GM18907 (cell line): ENCODE results near the gene MROH8.

ENCODE experiments used
- ATAC-seq: cut with Tn5 transposase; IDR thresholded peaks from one replicate; pipeline ENCODE4 v1.9.1; 2021; ENCODE audit warnings: mild to moderate bottlenecking, moderate library complexity; ENCODE audit not compliant: unreplicated experiment

MROH8 gene

DNA sequence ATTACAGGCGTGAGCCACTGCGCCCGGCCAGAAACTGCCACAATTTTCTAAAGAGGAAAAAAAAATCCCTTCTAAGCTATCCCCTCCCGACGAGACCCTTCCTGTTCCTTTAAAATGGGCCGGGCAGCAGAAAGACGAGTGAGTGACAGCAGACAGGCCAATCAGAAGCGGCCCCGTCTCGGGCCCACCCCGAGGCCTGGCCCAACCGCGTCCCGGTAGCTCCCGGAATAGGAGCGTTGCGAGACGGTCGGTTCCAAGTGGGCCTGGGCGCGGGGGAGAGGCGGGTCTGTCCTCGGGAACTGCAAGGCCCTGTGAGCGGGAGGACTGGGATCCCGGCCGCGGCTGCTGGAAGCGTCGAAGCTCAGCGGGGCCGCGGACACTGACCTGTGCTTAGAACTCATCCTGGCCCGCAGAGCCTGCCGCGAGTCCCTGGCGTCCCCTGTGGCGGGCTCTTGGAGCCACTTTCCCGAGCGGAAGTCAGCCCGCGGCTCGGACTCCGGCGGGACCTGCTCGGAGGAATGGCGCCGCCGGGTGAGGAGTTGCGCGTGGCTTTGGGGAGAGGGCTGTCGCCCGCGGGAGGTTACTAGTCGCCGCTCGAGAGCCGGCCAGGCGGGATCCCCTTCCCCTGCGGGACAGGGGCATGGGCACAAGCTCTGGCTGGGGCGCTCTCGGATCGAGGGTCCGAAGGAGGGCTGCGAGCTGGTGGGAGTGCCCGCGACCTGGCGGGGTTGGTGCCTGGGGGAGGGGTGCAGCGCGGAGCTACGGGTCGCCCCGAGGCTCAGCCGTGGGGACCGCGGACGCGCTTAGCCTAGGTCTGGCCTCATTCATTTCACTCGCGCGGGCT is at the start of gene MROH8, which contains the start of gene RPN2:
Gene MROH8, minus strand, starts transcription at position 710 of the 844 bp plus-strand sequence.
Gene RPN2, plus strand, starts transcription at position 492 of the 844 bp plus-strand sequence. Its CDS starts 27 bp downstream, at position 519.
- ATAC-seq: peak; percentile 91

DNA sequence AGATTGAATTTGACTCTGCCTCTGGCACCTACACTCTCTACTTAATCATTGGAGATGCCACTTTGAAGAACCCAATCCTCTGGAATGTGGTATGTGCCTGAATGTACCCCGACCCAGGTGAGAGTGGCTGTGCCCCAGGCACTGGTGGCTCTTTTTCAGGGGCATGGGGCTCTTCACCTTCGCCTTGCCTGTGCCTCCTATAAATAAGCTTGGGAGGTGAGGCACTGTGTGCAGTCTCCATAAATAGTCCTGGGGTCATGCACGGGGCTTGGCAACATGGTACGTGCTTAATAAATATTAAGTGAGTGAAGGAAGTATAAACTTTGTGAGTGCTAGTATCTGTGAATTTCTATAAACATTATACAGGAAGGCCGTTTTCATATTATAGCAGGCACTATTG is 49.3 kb upstream of the MROH8 start:
- ATAC-seq: no peak

DNA sequence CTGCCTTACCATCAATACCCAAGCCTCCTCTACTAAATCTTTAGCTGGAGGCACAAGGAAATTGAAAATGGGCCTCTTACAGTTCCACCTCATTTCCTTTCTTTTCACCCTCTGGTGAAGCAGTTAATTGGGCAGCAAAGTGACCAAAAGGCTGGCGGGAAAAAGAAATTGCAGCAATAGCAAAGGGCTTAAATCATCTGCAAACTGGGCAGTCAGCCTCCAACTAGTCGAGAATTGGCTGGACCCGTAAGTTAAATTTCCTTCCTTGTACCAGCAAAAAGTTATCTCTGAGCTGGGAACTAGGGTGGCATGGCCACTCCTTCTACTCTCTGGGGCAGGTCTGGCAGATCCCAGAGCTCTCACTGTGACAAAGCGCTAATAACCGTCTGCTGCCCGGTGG is 48.7 kb upstream of the MROH8 start:
- no peak for ATAC-seq

DNA sequence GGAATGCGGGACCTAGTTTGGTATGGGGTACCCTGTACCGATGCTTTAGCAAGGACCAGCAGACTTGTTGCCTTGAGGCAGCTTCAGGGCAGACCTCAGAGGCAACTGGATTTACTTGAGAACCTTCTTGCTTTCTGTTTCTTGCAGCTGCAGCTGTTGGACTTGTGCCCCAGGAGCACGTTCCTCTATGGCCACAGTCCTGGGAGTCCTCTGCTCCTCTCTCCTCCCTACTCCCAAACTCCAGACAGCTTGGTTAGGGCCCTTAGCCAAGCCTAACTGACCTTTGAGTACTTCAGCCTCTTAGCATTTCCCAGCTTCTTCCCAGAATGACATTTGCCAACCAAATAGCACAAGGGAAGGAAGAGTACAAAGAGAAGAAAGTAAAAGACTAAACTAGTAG is 47.5 kb upstream of the MROH8 start:
- no peak for ATAC-seq

DNA sequence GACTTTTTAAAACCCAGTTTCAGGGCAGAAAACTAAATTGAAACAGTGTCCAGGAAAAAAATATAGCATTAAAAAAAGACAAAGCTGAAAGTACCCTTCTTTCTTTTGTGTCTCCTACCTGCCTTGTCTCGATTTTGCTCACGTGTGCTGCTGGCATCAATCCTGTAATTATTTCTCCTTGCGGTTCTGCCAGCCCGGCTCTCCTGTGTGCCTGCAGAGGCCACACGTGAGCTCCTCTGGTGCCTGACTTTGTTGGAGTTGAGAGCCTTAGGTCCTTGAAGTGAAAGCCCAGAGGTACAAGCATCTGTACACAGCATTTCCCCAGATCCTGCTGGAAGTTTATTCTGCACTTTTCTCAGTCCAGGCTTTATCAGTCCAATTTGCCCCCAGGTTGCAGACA is 45.8 kb upstream of the MROH8 start:
- ATAC-seq: no peak

DNA sequence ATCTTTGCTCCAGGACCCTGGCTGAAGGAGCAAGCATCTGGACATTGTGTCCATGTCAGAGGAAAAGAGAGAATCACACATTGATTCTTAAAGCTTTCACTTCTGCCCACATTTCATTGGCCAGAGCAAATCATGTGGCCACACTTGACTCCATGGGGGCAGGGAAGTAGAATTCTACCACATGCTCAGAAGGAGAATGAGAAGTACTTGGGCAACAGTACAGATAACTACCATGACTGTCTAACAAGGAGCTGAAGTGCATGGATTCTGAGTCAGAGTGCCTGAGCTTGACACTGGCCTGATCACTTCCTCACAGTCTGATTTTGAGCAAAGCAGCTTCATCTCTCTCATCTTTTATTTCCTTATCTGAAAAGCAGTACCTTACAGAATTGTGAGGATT is 43.7 kb upstream of the MROH8 start:
- ATAC-seq: no peak

DNA sequence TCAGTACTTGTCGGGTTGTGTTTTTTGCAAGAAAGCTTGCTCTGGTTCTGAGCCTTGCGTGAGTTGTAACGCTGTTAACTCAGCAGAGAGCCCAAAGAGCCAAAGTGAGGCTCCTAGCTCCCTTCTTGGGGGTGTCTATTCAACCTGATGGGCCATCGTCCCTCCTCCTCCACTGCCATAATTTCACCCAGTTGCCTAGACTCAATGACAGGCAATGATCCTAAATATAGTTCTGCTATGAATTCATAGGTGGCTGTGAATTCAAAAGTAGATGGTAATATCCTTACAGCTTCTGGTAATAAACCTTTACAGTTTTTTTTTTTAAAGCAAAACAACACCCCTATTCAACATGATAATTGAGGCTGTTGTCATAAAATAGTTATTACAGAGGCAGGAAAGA is 42.7 kb upstream of the MROH8 start:
- ATAC-seq: no peak

DNA sequence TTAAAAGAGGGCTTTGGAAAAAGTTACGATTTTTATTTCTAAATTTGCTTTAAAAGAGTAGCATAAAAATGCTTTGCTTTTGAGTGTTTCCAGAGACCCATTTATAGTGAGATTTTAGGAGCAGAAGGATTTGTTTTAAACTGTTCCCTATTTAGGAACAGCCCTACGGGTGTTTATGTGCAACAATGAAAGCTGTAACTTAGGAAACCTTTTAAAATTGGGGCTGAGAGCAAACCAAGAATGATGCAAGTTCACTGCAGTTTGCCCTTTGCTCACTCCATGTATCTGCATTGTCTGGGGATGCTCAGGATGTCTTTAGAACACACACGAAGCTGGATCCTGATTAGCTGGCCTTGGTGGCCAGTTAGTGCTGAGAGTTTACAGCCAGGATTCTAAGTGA is 41.4 kb upstream of the MROH8 start:
- ATAC-seq: no peak

DNA sequence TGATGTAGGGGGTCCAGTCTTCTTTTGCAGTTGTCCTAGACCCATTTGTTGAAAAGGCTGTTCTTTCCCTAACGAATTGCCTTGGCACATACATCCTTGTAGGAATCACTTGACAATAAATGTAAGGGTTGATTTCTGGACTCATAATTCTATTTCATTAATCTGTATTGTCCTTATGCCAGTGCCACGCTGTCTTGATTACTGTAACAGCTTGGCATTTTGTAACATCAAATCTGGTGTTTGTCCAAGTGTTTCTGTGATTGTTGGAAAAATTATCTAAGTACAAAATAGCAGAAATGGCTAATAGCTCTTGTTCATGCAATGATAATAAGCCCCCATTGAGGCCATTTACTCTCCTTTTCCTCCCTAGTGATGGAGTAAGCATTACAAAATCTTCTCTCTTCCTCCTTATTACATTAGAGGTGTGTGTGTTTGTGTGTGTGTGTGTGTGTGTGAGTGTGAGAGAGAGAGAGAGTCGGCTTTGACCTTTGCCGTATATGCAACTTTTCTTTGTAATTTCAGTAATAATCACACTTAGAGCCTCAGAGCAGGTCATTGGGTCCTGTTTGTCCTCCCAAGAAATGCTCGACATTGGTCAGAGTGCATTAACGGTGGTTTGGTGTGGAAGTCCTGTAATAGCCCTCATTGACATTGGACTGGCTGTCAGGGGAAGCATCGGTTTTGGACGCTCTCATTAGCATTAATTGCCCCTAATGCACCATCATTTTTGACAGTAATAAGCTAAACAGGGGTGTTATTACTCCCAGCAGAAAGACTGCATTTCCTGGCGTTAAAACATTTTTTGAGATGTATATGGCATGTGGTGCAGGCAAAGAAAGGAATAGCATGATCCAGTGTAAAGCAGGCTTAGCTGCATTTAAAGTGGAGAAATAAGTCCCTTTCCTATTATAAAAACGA is 40.7 kb upstream of the MROH8 start:
- no peak for ATAC-seq

DNA sequence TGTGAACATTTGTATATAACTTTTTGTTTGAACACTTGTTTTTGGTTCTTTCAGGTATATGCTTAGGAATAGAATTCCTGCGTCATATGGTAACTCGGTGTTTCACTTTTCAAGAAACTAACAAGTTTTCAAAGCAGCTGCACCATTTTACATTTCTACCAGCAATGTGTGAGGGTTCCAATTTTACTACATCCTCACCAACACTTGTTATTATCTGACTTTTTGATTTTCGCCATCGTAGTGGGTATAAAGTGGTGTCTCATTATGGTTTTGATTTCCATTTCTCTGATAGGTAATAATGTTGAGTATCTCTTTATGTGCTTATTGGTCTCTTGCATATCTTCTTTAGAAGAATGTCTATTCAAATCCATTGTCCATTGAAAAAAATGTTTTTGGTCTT is 39.6 kb upstream of the MROH8 start:
- no peak for ATAC-seq

DNA sequence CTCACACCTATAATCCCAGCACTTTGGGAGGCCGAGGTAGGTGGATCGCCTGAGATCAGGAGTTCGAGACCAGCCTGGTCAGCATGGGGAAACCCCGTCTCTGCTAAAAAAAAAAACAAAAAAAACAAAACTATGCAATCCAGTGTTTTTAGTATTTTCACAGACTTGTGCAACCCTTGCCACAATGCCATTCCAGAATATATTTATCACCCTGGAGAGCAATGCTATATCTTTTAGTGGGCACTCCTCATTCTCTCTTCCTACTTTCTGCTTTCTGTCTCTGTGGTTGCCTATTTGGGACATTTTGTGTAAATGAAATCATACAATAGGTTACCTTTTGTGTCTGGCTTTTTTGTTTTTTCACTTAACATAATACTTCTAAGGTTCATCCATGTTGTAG is 39.1 kb upstream of the MROH8 start:
- ATAC-seq: no peak

DNA sequence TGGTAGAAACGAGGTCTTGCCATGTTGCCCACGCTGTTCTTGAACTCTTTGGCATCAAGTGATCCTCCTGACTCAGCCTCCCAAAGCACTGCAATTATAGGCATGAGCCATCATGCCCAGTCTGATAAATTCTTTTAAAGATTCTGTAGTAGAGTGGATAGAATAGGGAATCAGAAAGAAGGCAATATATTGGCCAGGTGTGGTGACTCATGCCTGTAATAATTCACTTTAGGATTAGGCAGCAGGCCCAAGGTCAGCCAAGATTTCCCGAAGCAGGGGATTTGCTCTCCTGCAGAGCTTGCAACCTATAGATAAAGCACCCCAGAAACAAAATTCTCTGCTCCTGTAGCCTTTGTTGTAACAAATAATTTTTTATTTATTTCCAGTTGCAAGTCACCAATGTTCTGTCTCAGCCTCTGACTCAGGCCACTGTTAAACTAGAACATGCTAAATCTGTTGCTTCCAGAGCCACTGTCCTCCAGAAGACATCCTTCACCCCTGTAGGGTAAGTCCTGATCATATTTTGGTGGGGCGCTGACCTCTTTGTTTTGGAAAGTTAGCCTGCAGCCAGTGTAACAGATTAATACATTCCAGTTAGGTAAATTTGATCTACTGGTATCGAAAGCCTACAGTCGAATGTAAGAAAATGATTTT is 30.4 kb upstream of the MROH8 start:
- ATAC-seq: no peak

DNA sequence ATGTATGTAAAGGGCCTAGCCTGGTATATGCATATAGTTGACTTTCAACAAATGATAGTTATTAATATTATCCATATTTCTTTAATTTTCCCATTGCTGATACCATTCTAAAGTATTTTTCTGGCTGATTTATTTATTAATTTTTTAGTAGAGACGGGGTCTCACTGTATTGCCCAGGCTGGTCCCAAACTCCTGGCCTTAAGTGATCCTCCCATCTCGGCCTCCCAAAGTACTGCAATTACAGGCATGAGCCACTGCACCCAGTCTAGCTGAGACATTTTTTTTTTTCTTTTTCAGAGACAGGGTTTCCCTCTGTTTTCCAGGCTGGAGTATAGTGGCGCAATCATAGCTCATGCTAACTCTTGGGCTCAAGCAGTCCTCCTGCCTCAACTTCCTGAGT is 29.8 kb upstream of the MROH8 start:
- ATAC-seq: no peak

DNA sequence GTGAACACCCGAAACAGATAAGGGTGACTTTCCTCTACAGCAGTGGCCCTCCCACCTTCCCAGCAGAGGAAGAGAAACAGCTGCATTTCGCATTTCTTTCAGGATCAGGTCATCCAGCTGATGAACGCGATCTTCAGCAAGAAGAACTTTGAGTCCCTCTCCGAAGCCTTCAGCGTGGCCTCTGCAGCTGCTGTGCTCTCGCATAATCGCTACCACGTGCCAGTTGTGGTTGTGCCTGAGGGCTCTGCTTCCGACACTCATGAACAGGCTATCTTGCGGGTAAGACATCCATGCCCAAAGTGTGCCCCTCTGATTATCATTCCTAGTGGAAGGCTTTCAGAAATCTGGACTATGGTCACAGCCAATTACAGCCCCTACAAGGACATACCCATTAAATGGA is 27.8 kb upstream of the MROH8 start:
- no peak for ATAC-seq

DNA sequence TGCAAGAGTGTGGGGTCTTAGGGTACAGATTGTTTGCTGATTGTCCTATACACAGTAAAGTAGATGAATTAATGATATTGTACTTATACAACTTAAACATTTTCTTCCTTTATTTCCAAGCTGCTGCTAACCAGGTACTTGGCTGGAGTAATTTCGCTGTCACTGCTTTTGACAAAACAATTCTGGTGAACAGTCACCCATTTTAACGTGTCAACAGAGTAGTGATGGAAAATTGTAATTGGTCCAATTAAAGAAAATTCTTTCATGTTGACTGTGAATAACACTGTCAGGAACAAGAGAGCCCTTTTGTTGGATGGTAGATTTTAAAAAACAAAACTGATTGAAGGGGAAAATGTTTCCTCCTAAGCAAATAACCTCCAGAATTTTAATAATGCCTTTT is 26.4 kb upstream of the MROH8 start:
- ATAC-seq: no peak

DNA sequence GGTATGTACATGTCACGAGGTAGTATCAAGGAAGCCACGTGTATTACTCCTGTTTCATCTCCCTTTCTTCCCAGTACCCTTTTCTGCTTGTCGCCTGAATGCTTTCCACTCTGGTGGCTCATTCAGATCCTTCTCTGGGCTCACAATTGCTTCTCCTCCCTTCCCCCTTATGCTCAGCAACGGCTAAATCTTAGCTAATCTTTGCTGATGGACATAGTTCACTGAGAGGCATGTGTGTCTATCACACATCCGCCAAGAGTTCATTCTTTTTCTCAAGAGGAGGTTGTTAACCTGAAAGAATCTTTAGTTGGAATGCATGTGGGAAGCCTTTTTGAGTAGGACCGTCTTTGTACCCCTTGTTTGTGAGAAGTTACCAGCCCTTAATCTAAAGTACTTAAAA is 25.8 kb upstream of the MROH8 start:
- ATAC-seq: no peak

DNA sequence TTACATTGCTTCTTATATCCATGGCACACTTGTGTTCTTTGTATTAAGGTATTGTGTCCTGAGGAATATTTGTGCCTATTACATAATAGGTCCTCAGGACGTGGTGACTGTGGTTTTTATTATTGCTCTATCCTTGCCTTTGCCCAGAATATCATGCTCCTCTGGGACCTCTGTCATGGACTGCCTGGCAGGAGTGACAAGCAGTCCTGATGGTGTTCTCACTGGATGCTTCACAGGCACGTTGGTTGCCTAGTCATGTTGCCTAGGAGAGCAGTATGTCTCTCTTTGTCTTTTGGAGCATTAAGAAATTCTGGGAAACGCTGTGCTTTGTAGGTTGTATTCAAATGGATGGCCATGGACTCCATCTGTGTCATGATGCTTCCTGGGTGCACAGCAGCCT is 24.7 kb upstream of the MROH8 start:
- ATAC-seq: no peak

DNA sequence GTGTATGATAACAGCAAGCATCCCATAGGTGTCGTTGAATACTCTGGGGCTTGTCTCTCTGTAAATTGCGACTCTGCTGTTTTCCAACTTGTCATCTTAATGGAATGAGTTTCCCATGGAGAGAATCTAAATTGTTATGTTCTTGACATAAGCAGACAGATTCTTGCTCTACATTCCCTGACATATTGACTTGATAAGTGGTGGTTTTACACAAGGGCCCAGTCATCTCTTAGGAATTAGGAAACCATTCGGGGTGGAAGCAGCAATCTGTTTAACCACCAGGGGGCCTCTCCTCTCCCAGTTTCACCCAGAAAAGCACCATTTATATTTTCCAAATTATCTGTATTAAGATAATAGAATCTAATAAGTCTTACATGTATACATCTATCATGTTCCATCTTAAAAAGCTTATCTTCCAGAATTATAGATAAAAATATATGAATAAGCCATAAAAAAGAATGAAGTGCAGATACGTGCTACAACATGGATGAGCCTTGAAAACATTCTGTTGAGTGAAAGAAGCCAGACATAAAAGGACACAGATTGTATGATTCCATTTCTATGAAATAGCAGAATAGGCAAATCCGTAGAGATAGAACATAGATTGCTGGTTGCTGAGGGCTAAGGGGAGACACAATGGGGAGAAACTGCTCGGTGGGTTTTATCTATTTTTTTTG is 23.1 kb upstream of the MROH8 start:
- no peak for ATAC-seq

DNA sequence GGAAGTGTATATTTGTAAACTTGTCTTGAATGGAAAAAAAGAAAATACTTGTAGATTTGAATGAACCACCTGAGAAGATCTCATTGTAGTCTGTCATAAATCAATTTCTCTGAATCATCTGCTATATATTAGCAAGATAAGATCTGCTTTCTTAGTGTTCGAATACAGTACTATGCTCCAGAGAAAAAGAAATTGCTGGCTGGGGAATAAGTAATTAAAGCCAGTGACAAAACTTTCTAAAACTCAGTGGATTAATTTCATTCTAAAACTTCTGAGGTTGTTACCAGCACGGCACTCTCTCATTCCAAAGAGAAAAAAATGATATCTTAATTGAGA is 22.4 kb upstream of the MROH8 start:
- ATAC-seq: no peak

DNA sequence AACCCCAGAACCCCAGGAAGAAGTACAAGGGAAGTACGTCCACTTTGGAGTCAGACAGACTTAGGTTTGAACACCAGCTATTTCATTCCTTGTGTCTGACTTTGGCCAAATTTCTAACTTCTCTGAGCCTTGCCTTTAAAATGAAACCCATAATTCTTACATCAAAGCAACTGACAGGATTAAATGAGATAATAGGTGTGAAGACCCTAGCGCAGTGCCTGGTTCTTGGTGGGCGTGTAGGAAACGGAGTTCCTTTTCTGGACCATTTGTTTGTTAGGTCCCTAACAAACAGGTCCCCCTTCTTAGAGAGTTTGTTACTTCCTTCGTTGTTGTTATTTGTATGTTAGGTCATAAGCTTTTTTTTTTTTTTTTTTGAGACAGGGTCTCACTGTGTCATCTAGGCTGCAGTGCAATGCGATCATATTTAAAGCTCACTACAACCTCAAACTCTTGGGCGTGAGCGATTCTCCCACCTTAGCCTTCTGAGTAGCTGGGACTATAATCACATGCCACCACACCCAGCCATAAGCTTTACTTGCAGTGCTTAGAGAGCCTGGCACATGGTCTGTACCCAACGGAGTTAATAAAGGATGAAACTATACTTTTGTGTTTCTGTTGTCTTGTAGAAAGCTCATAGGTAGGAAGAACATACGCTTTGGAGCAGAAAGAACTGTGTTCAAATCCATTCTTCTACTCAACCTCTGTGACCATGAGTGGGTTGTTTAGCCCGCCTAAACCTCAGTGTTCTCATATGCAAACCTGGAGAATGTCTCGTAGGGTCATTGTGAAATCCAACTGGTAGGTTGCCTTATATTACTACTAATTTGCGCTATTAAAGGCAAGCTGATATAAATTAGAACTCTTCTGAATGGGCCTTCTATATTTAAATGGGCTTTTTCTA is 21.8 kb upstream of the MROH8 start:
- ATAC-seq: no peak
